Upper lobe of left lung (tissue), 4 donors: ENCODE data around the gene SNRPN.

Source experiments
- CTCF ChIP-seq, 6 experiments: fragments of 450-650 bp in 4 of 6; fragments of 200-600 bp in 2 of 6; sonication (generic) in 2 of 6; IDR thresholded peaks; one replicate each; pipeline ENCODE4 v1.5.1; 2016 to 2019; ENCODE audit warnings: antibody characterized with exemption in 6 of 6
- EP300 ChIP-seq, 4 donors: sonication (generic); formaldehyde crosslinking; IDR thresholded peaks; one replicate each; pipeline ENCODE4 v1.5.1; 2017; ENCODE audit warnings: antibody characterized with exemption in 4 of 4, control low read depth in 2 of 4
- POLR2AphosphoS5 ChIP-seq, 2 donors: sonication (generic); formaldehyde crosslinking; IDR thresholded peaks; one replicate each; pipeline ENCODE4 v1.5.1; 2017; ENCODE audit warnings: antibody characterized with exemption in 2 of 2

GRCh38 chr15:24924153-24924552 lies 30.6 kb upstream of the SNRPN start:
- TF ChIP-seq CTCF (IDR thresholded peaks at IDR 0.05) (no peak), POLR2AphosphoS5 (IDR thresholded peaks at IDR 0.05) (no peak), EP300 (IDR thresholded peaks at IDR 0.05) (no peak)
